ENCODE data around the gene DGKA. TPM values are rescaled to one million over a fixed set of nuclear protein-coding genes. Genes with fewer than 3 reads are reported as not detected.

The DGKA gene
- total RNA-seq, 1 donor from 2014 or later: 28.6 TPM

GRCh38 chr12:55901881-55902490 is 29.0 kb upstream of the DGKA start:
- Mint-ChIP-seq H3K9me3 (no peaks in the 10 kb centered on the region), H3K4me3 (no peak overlapping the region), H3K4me1 (ENCODE audit: unreplicated experiment) (no peaks in the 10 kb centered on the region), H3K27me3 (no peaks in the 10 kb centered on the region), H3K36me3 (peaks cover 9% of the 10 kb centered on the region), H3K27ac (no peak overlapping the region)
- DNase-seq (ENCODE audit: extremely low spot score, unreplicated experiment): no peak
- no peak for TF ChIP-seq CTCF (conservative IDR thresholded peaks at IDR 0.05)

GRCh38 chr12:55906056-55906455 is 24.9 kb upstream of the DGKA start:
- DNase-seq (ENCODE audit: extremely low spot score, unreplicated experiment): no peak
- Mint-ChIP-seq H3K36me3 (peaks cover 9% of the 10 kb centered on the region), H3K4me3 (no peak overlapping the region), H3K4me1 (ENCODE audit: unreplicated experiment) (peaks cover 11% of the 10 kb centered on the region), H3K27me3 (no peaks in the 10 kb centered on the region), H3K9me3 (no peaks in the 10 kb centered on the region), H3K27ac (no peak overlapping the region)
- no peak for TF ChIP-seq CTCF (conservative IDR thresholded peaks at IDR 0.05)

GRCh38 chr12:55908726-55909512 is 22.0 kb upstream of the DGKA start:
- Mint-ChIP-seq H3K27me3 (no peaks in the 10 kb centered on the region), H3K27ac (peak overlapping the region; percentile 22), H3K9me3 (no peaks in the 10 kb centered on the region), H3K4me1 (ENCODE audit: unreplicated experiment) (peaks cover 11% of the 10 kb centered on the region), H3K36me3 (peaks cover 7% of the 10 kb centered on the region), H3K4me3 (no peak overlapping the region)
- TF ChIP-seq CTCF (conservative IDR thresholded peaks at IDR 0.05): no peak
- no peak for DNase-seq (ENCODE audit: extremely low spot score, unreplicated experiment)

GRCh38 chr12:55909513-55909884 is 21.5 kb upstream of the DGKA start:
- Mint-ChIP-seq H3K27ac (no peak overlapping the region), H3K4me1 (ENCODE audit: unreplicated experiment) (peaks cover 11% of the 10 kb centered on the region), H3K36me3 (peaks cover 9% of the 10 kb centered on the region), H3K27me3 (no peaks in the 10 kb centered on the region), H3K9me3 (no peaks in the 10 kb centered on the region), H3K4me3 (no peak overlapping the region)
- DNase-seq (ENCODE audit: extremely low spot score, unreplicated experiment): no peak
- no peak for TF ChIP-seq CTCF (conservative IDR thresholded peaks at IDR 0.05)

- Mint-ChIP-seq H3K27me3 (no peaks in the 10 kb centered on the region), H3K4me1 (ENCODE audit: unreplicated experiment) (peaks cover 11% of the 10 kb centered on the region), H3K4me3 (no peak overlapping the region), H3K36me3 (peaks cover 15% of the 10 kb centered on the region), H3K27ac (no peak overlapping the region), H3K9me3 (no peaks in the 10 kb centered on the region)
- no peak for DNase-seq (ENCODE audit: extremely low spot score, unreplicated experiment)
- no peak for TF ChIP-seq CTCF (conservative IDR thresholded peaks at IDR 0.05)
Measured at GRCh38 chr12:55912908-55913307, 18.1 kb upstream of the DGKA start.
